Astrocyte (in vitro differentiated cells and primary cell): ENCODE data around the gene OAS3. TPM values are rescaled to one million over a fixed set of nuclear protein-coding genes. Genes with fewer than 3 reads are reported as not detected.

Experiments
- DNase-seq: peaks from one replicate; pipeline ENCODE4 v3.0.0-alpha.2; 2010; ENCODE audit warnings: low read depth
- FAIRE-seq: peaks from 2 replicates; lab custom pipeline; 2011; peaks lifted over from hg19 to GRCh38; lab: Jason Lieb, UNC
- H2AFZ ChIP-seq: 2 replicates; pipeline ENCODE4 v1.6.0; 2012; ENCODE audit warnings: low read depth, low read length, inconsistent platforms
- H3K27ac ChIP-seq: 2 replicates; pipeline ENCODE4 v1.5.1; 2011; ENCODE audit warnings: low read depth, low read length, inconsistent platforms
- H3K27me3 ChIP-seq: 2 replicates; pipeline ENCODE4 v1.6.0; 2011; ENCODE audit warnings: low read length, inconsistent platforms; ENCODE audit not compliant: insufficient read depth
- H3K36me3 ChIP-seq: 2 replicates; pipeline ENCODE4 v1.5.1; 2011; ENCODE audit warnings: low read length, inconsistent platforms; ENCODE audit not compliant: insufficient read depth
- H3K4me1 ChIP-seq: 2 replicates; pipeline ENCODE4 v1.5.1; 2011; ENCODE audit warnings: low read length, inconsistent platforms; ENCODE audit not compliant: insufficient read depth
- H3K4me2 ChIP-seq: 2 replicates; pipeline ENCODE4 v1.6.0; 2012; ENCODE audit warnings: low read length, inconsistent platforms
- H3K4me3 ChIP-seq: 2 replicates; pipeline ENCODE4 v1.5.1; 2011; ENCODE audit warnings: low read depth, mild to moderate bottlenecking, low read length, inconsistent platforms; ENCODE audit not compliant: insufficient read depth
- H3K79me2 ChIP-seq: 2 replicates; pipeline ENCODE4 v1.6.0; 2012; ENCODE audit warnings: mild to moderate bottlenecking, low read length, inconsistent platforms; ENCODE audit not compliant: insufficient read depth
- H3K9ac ChIP-seq: 2 replicates; pipeline ENCODE4 v1.6.0; 2012; ENCODE audit warnings: mild to moderate bottlenecking, low read length, inconsistent platforms
- H3K9me3 ChIP-seq: 2 replicates; pipeline ENCODE4 v1.5.1; 2012; ENCODE audit warnings: low read depth, mild to moderate bottlenecking, low read length, inconsistent platforms; ENCODE audit not compliant: insufficient read depth
- H4K20me1 ChIP-seq: 2 replicates; pipeline ENCODE4 v1.6.0; 2012; ENCODE audit warnings: low read length, inconsistent platforms; ENCODE audit not compliant: insufficient read depth
- H3K27ac Mint-ChIP-seq: one replicate; pipeline ENCODE4 v1.8.0; 2021; ENCODE audit warnings: mild to moderate bottlenecking, mixed read lengths; ENCODE audit not compliant: unreplicated experiment
- H3K27me3 Mint-ChIP-seq: one replicate; pipeline ENCODE4 v1.8.0; 2021; ENCODE audit warnings: low read depth, mixed read lengths; ENCODE audit not compliant: unreplicated experiment
- H3K36me3 Mint-ChIP-seq: one replicate; pipeline ENCODE4 v1.8.0; 2021; ENCODE audit warnings: low read depth, mixed read lengths; ENCODE audit not compliant: unreplicated experiment
- H3K4me1 Mint-ChIP-seq: one replicate; pipeline ENCODE4 v1.8.0; 2021; ENCODE audit warnings: low read depth, mixed read lengths; ENCODE audit not compliant: unreplicated experiment
- H3K4me3 Mint-ChIP-seq: one replicate; pipeline ENCODE4 v1.8.0; 2021; ENCODE audit warnings: mild to moderate bottlenecking, moderate library complexity, mixed read lengths; ENCODE audit not compliant: unreplicated experiment
- H3K9me3 Mint-ChIP-seq: one replicate; pipeline ENCODE4 v1.8.0; 2021; ENCODE audit warnings: mild to moderate bottlenecking, mixed read lengths; ENCODE audit not compliant: unreplicated experiment
- EZH2 ChIP-seq: IDR thresholded peaks from 2 replicates; pipeline ENCODE4 v1.6.1; 2012; ENCODE audit warnings: mild to moderate bottlenecking, low read length, inconsistent platforms; ENCODE audit not compliant: insufficient read depth
- total RNA-seq: library from RNA; stranded (reverse); gene quantifications from 2 replicates; pipeline ENCODE4 v1.2.1, GENCODE V29; 2021
- TF ChIP-seq, protein P1 (sequence below): IDR thresholded peaks from 2 replicates; pipeline ENCODE4 v1.5.1; 2011; ENCODE audit warnings: low read depth, mild to moderate bottlenecking, inconsistent platforms, low read length, moderate library complexity; ENCODE audit not compliant: insufficient read depth

The OAS3 gene
- total RNA-seq, 1 donor from 2014 or later, result 33.8 TPM

GRCh38 chr12:113006641-113007040 lies 68.4 kb downstream of the OAS3 start:
- H3K27ac ChIP-seq, result peak overlapping the region; percentile 27
- Mint-ChIP-seq H3K4me3 (no peak overlapping the region), H3K27ac (peak overlapping the region; percentile 35), H3K9me3 (peaks cover 5% of the 10 kb centered on the region), H3K4me1 (peaks cover 11% of the 10 kb centered on the region), H3K36me3 (peaks cover 51% of the 10 kb centered on the region), H3K27me3 (peaks cover 11% of the 10 kb centered on the region)
- H3K36me3 ChIP-seq, result no peaks in the 10 kb centered on the region
- H3K79me2 ChIP-seq, result no peaks in the 10 kb centered on the region
- no peak for TF ChIP-seq EZH2
- TF ChIP-seq, protein P1, sequence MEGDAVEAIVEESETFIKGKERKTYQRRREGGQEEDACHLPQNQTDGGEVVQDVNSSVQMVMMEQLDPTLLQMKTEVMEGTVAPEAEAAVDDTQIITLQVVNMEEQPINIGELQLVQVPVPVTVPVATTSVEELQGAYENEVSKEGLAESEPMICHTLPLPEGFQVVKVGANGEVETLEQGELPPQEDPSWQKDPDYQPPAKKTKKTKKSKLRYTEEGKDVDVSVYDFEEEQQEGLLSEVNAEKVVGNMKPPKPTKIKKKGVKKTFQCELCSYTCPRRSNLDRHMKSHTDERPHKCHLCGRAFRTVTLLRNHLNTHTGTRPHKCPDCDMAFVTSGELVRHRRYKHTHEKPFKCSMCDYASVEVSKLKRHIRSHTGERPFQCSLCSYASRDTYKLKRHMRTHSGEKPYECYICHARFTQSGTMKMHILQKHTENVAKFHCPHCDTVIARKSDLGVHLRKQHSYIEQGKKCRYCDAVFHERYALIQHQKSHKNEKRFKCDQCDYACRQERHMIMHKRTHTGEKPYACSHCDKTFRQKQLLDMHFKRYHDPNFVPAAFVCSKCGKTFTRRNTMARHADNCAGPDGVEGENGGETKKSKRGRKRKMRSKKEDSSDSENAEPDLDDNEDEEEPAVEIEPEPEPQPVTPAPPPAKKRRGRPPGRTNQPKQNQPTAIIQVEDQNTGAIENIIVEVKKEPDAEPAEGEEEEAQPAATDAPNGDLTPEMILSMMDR, result no peak
- H4K20me1 ChIP-seq, result no peaks in the 10 kb centered on the region
- DNase-seq, result no peak
- H2AFZ ChIP-seq, result no peak overlapping the region
- no peak for FAIRE-seq
- H3K4me2 ChIP-seq, result peak overlapping the region; percentile 66
- H3K27me3 ChIP-seq, result no peaks in the 10 kb centered on the region
- H3K9me3 ChIP-seq, result peaks cover 4% of the 10 kb centered on the region
- peaks cover 18% of the 10 kb centered on the region for H3K4me1 ChIP-seq
- no peak overlapping the region for H3K9ac ChIP-seq
- no peak overlapping the region for H3K4me3 ChIP-seq

DNA sequence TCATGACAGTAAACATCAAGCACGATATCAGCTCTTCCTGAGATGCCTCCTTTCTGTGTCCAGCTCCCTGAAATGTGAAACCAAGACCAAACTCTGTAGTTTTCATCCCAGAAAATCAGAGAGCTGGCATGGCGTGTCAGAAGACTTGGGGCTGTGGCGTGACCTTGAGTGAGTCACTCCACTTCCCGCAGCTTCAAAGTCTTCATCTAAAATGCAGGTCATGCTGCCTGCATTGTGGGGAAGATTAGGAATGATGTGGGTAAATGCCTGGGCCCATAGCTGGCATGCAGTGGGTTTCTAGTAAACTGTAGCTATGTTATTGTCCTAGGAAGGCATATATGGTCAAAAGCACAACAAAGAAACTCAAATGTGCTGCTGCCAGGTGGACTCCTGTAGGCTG lies 68.9 kb downstream of the OAS3 start:
- no peak for FAIRE-seq

GRCh38 chr12:113010701-113011100 lies 72.4 kb downstream of the OAS3 start:
- Histone ChIP-seq H3K4me1 (peaks cover 18% of the 10 kb centered on the region), H3K36me3 (no peaks in the 10 kb centered on the region), H2AFZ (no peak overlapping the region), H3K27me3 (no peaks in the 10 kb centered on the region), H3K9ac (no peak overlapping the region), H4K20me1 (no peaks in the 10 kb centered on the region), H3K9me3 (peaks cover 5% of the 10 kb centered on the region), H3K4me3 (no peak overlapping the region), H3K79me2 (no peaks in the 10 kb centered on the region), H3K27ac (no peak overlapping the region), H3K4me2 (no peak overlapping the region)
- no peak for TF ChIP-seq EZH2
- TF ChIP-seq, protein P1, result no peak
- Mint-ChIP-seq H3K27ac (no peak overlapping the region), H3K27me3 (peaks cover 11% of the 10 kb centered on the region), H3K9me3 (peaks cover 5% of the 10 kb centered on the region), H3K4me3 (no peak overlapping the region), H3K4me1 (peaks cover 11% of the 10 kb centered on the region), H3K36me3 (peaks cover 39% of the 10 kb centered on the region)
- DNase-seq (no peak), FAIRE-seq (no peak)

More for the DNA sequence above, 68.9 kb downstream of the OAS3 start:
- no peak overlapping the region for H3K4me3 Mint-ChIP-seq
- Histone ChIP-seq H3K27ac (peak overlapping the region; percentile 42), H4K20me1 (no peaks in the 10 kb centered on the region), H2AFZ (no peak overlapping the region), H3K79me2 (no peaks in the 10 kb centered on the region), H3K9ac (peak overlapping the region; percentile 28), H3K36me3 (no peaks in the 10 kb centered on the region), H3K4me1 (peaks cover 18% of the 10 kb centered on the region), H3K9me3 (peaks cover 5% of the 10 kb centered on the region), H3K4me2 (peak overlapping the region; percentile 66), H3K4me3 (no peak overlapping the region), H3K27me3 (no peaks in the 10 kb centered on the region)
- peaks cover 5% of the 10 kb centered on the region for H3K9me3 Mint-ChIP-seq
- H3K36me3 Mint-ChIP-seq, result peaks cover 55% of the 10 kb centered on the region
- no peak for TF ChIP-seq EZH2
- TF ChIP-seq, protein P1, result no peak
- H3K4me1 Mint-ChIP-seq, result peaks cover 11% of the 10 kb centered on the region
- H3K27me3 Mint-ChIP-seq, result peaks cover 10% of the 10 kb centered on the region
- DNase-seq, result peak; percentile 80
- peak overlapping the region; percentile 35 for H3K27ac Mint-ChIP-seq
